GM18511 (cell line): ENCODE measurements around the gene KIAA0825.
A peak's percentile ranks its signal among the peaks of the same experiment; 100 is the strongest.

Experiments used
- ATAC-seq: cut with Tn5 transposase; IDR thresholded peaks from one replicate; pipeline ENCODE4 v1.9.1; 2021; ENCODE audit warnings: mild to moderate bottlenecking, moderate library complexity; ENCODE audit not compliant: unreplicated experiment

The KIAA0825 gene, protein sequence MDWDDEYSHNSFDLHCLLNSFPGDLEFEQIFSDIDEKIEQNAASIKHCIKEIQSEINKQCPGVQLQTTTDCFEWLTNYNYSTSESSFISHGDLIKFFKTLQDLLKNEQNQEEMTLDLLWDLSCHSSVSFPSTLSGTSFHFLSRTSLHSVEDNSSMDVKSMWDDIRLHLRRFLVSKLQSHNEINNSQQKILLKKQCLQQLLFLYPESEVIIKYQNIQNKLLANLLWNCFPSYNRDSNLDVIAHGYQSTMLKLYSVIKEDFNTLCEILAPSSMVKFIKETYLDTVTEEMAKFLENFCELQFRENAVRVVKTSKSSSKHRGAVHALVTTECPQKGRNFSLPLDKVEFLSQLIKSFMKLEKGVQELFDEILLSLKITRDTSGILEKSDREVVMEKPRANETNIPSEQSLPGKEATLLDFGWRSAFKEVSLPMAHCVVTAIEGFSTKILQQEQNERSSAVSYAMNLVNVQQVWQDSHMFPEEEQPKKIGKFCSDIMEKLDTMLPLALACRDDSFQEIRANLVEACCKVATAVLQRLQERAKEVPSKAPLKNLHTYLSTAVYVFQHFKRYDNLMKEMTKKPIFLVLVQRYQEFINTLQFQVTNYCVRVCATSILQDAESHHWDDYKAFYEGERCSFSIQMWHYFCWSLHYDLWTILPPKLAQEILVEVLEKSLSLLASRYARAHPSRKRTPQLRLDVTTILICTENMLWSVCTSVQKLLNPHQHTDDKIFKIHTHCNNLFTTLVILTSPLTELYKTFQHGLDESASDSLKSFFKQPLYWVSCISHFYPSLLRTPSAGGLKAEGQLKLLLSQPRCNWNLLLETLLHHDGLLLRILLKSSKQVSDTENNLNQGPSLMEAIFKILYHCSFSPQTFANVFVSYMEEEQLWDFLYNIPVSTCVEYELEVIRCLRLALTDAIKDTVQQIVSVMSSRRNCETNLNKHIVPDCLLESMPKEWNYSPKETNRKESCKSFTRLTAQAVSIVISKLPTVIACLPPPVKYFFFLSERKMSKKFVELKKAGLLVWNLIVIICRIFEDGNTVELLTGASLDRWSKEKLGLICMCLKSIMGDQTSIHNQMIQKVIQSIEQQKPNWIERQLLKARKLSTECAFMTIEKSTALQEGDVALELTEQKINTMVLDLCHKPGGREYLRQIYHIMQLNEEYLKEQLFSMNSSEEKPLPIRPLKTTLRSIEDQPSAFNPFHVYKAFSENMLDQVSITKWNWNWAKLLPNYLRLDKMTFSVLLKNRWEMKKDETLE (N-terminal part only)

DNA sequence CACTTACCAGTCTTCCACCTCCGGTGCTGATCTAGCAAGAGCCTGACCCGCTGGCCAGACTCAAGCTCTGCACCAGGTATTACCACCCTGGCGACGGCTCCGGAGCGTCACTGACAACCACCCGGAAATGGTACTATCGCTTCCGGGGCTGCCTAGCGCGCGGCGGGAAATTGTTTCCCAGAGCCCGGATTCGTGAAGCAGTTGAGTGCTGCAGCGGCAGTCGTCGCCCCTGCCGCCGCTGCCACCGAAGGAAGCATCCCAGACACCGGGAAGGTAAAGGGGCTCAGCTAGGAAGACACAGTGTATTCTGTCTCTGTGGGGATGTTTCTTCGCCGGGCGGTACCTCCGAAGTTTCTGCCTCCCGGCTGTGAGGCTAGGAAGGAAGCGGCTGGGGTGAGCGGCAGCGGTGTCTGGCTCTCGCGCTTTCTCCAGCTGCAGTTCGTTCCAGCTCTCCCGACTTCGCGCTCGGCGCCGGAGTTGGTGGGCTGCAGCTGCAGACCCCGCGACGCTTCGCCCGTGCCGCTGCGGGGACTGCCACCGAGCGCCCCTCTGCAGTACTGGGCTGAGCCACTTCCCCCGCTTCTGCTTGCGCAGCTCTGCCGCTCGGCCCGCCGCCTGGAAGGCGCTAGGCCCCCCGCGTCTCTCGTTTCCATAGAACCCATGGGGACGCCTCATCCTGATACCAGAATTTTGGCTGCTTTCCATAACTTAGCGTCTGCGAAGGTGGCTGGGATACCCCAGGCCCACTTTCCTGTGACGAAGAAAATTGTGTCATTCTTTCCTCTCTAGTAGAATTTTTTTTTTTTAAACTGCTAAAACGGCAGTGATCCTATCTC is at the start of gene KIAA0825, which contains the start of gene SLF1:
KIAA0825 (minus strand) TSS at position 112 of the 836 bp plus-strand sequence. CDS start 81,478 bp downstream, outside the sequence.
SLF1 (plus strand) TSS at position 177 of the 836 bp plus-strand sequence. CDS start 10,142 bp downstream, outside the sequence.
- ATAC-seq = peak; percentile 97

DNA sequence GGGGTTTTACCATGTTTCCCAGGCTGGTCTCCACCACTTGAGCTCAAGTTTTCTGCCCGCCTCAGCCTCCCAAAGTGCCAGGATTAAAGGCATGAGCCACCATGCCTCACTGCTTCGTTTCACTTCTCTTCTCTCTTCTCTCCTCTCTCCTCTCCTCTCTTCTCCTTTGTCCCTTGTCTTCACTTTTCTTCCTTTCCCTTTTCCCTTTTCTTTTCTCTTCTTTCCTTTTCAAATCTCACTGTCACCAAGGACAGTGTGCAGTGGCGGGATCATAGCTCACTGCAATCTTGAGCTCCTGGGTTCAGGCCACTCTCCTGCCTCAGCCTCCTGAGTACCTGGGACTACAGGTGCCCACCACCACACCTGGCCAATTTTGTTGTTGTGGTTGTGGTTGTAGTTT is 49.5 kb upstream of the KIAA0825 start:
- ATAC-seq = no peak

DNA sequence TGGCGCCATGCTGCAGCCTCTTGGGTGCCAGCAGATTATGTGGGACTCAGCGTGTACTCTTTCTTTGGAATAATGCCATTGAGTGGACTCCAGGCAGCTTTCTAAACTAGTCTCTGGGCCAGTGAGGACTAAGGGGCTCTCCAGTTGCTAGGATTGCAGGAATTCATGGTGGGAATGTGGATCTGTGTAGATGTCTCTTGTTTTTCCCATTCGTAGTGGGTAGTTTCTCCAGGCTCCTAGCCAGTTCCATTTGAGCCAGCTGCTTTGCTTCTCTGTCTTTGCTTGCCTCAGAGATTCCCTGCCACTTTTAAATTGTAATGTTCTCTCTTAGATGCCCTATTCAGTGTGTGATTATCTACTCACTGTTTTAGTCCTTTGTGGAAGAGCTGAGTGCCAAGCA is 42.7 kb upstream of the KIAA0825 start:
- ATAC-seq = no peak

DNA sequence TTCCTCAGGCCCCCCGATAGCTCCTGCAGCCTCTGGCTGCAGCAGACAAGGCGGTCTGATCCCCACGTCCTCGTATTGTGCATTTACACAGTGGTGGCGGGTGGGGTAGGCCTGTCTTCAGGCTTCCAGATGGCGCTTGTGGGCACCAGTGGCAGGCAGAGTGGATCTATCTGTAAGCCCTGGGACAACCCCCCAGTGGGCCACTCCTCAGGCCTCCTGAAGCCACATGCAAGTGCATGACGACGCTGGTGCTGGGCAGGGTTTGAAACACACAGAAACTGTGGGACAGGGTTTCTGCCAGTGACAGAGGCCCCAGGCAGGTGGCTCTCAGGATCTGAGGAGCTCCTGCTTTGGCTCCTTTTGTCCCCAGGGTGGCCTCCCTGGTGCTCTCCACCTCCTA is 42.1 kb upstream of the KIAA0825 start:
- no peak for ATAC-seq

DNA sequence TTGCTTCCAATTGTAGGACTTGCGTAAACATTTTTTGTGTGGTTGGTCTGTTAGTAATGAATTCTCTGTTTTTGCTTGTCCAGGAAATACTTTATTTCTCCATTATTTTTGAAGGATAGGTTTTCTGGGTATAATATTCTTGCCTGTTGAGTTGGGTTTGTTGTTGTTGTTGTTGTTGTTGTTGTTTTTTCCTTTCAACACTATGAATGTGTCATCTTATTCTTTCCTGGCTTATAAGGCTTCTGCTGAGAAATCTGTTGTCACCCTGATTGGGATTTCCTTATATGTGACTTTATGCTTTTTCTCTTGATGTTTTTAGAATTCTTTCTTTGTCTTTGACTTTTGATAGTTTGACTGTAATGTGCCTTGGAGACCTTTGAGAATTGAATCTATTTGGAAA is 39.9 kb upstream of the KIAA0825 start:
- ATAC-seq = no peak

DNA sequence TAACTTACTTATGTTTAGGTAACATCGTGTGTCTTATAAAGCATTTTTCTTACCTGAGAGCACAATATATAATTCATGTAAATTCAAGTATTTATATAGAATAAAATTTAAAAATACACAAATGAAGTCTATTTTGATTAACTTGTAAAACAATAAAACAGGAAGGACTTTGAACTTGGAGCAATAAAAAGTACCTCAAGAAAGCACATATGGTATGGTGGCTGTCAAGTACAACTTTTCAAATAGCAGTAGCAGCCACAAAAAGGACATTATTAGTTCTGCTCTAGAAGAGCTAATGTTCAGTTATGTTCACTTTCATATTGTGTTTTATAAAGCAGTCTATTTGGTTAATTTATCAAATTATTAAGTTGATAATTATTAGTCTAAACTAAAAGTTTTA is 31.5 kb upstream of the KIAA0825 start:
- no peak for ATAC-seq

DNA sequence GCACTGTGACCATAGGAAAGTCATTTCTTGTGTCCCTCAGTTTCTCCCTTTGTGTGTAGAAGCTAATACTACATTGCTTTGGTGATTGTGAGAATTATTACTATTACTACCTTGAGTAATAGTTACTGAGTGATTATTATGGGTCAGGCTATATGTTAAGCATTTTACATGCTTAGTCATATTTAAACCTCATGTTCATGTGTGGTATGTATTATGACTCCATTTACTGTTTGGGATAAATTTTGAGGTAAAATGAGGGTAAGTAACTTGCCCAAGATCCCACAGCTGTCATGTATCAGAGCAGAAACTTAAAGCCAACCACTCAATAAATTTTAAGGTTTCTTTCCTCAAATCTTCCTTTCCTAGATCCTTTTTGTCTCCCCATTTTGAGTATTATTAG is 28.4 kb upstream of the KIAA0825 start:
- ATAC-seq = no peak

DNA sequence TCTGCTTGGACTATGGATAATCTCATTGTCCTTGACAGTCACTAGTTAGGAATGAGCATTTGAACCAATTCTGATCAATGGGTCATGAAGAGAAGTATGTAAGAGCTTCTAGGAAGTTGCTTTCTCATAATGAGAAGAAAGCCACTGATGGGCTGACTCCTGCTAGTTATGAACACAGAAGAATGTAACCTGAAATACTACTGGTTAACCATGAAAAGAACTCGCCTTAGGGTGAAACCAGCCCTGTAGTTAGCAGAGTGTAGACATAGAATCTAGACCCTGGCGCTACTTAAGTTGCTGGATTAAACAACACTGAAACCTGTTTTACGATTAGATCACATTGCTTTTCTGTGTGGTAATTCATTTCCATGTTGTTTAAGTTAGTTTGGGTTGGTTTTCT is 26.6 kb upstream of the KIAA0825 start:
- no peak for ATAC-seq

DNA sequence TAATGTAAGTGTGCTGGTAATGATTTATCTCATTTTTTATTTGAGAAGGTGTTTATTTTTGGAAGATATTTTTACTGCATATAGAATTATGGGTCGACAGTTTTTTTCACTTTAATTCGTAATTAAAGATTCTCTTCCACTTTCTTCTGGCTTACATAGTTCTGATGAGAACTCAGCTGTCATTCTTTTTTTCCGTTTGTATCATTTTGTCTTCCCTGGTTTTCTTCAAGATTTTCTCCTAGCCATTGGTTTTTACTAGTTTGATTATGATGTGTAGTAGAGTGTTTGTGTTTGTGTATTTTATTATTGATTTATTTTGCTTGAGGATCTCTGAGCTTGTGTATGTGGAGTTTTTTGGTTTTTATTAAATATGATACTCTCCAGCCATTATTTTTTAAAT is 21.8 kb upstream of the KIAA0825 start:
- ATAC-seq = no peak

DNA sequence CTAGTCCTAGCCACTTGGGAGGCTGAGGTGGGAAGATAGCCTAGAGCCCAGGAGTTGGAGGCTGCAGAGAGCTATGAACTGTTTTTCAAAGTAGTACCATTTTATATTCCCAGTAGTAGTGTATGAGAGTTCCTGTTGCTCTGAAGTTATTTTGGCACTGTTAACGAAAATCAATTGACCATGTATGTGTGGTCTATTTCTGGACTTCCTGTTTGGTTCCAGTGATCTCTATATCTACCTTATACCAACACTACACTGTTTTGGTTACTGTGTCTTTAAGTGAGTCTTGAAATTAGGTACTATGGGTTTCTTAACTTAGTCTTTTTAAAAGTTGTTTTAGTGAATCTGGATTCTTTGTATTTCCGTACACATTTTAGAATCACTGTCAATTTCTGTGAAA is 13.6 kb upstream of the KIAA0825 start:
- peak; percentile 100 for ATAC-seq

DNA sequence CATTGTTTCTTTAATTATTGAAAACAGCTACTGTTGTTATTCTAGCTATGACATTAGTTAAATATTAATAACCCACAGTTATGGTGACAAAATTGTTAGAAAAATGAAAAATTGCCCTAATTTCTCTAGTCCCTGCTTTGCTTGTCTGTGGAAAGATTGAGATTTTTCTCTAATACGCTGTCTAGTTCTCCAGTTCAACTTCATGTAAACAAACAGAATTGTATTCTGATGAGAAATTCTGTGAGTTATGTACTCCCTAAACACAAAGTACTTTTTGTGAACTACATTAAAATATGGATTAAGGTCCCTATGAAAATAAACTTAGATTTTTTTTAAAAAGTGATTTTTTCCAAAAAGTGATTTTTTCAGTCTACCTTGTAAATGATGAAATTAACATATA is 8.8 kb upstream of the KIAA0825 start:
- ATAC-seq = no peak

DNA sequence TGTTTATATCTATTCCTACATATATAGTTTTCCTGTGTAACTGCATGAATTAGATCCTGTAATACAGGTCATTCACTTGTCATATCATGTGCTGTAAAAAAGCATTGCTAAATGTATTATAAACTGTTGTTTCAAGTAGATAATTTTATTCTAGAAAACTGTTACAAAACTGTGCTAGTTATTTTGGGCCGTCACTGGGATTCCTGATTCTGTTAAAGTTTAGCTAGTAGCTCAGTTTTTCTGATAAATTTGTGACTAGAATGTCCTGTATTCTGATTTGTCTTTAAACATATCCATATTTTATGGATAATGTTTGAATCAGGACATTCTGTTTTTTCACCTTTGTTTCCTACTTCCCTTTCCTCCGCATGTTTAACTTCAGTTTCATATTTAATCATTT is 5.5 kb upstream of the KIAA0825 start:
- no peak for ATAC-seq

DNA sequence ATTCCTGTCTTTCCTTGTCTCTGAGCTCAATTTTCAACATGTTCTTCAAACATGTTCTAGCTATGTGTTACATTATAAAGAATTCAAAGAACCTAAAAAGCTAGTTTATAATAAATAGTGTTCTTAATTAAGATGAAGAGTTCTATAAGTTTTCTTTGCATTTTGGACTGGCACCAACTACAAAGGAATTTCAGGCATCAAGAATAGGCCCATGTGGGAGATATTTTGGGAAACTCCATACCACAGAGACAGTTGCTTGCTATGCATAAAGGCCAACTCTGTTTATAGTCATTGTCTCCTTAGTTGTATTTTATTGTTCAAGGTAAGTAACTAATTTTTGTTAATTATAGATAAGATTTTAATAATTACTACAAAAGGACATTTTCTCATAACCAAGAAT is 4.6 kb upstream of the KIAA0825 start:
- ATAC-seq = no peak

DNA sequence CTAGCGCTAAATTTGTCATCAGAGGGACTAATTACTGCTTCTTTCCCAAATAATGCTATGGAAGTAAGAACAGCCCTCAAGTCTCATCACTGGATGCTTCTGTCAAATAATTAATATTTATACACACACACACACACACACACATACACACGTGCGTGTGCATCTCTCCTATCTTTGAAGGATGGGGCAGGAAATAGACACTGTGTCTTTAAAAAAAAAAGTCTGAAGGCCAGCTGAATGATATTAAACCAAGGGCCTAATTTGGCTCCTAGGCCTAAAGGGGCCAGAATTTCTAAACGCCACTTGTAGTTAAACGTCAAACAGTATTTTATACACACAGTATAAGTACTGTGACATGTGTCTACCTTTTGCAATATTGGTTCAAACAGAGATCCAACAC is 3.4 kb upstream of the KIAA0825 start:
- no peak for ATAC-seq

DNA sequence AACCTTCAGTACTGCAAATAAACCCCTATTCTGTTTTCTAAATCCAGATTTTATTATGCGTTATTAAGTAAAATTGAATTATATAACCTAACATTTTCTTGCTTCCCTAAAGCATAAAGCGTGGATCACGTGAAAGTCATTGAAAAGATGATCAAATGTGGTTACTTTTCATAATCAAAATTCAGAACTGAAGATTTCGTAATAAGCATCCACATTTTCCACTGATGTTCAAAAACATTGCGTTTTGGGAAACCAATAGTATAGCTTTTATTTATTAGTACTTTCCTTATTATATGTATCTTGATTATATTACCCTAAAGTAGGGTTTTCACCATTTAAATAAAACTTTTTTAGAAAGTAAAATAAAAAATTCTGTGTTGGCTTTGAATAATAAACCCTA is 1.9 kb upstream of the KIAA0825 start:
- no peak for ATAC-seq

DNA sequence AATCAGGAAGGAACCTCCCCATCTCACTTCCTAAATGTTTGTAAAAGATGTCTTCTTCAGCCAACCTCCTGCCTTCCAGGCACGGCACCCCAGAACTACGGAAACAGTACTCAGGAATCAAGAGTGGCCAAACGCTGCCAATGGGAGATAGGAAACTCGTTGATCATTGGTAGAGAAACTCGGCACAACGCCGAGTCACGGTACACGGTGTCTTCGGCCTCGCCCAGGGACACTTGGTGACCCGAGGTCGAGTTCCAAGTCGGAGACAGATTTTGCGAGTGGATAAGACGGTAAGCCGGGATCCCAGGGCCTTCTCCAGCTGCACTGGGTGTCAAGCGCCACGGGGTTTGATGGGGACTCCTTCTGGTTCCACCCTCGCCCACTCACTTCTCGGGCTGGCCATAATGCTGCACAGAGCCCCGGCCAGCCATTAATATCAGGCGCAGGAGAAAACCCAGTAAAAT is 343 bp downstream of the KIAA0825 start:
- peak; percentile 40 for ATAC-seq

DNA sequence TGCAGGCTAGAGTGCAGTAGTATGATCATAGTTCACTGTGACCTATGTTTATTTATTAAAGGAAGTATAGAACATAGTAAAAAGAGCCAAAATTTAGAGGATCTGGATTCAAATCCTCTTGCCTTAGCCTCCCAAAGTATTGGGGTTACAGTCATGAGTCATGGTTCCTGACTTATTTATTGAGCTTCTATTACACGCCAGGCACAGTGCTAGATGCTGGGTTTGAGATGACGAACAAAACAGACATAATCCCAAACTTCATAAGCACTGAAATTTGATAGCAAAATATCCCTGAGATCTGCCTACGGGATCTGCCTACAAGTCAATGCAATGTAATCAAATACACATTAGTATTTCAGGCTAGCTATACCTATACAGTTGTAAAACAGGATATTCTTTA is 2.5 kb downstream of the KIAA0825 start:
- no peak for ATAC-seq

DNA sequence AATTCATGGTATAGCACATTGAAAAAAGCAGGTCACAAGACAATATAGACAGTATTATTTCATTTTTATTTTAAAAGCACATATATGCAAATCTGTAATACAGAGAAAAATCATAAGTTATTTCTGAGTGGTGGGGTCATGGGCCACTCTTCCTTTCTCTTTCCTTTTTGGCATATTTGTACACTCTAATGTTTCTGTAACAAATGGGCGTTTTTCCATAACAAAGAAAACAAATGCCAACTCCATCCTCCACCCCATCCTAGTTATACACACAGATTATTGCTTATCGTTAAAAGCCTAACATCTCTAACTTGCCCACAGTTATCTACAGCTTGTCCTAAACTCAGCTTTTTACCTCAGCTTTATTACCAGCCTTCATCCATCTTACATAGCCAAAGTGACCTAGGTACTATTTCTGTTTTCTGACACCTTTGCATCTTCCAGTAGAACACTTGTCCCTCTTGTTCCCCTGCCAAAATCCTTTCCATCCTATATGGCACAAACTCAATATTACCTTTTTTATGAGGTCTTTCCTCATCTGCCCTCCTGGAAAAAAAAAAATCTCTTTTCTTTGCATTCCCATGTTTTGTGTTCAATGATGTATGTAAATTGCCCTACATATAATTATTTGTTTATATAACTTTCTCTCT is 4.1 kb downstream of the KIAA0825 start:
- ATAC-seq = no peak

DNA sequence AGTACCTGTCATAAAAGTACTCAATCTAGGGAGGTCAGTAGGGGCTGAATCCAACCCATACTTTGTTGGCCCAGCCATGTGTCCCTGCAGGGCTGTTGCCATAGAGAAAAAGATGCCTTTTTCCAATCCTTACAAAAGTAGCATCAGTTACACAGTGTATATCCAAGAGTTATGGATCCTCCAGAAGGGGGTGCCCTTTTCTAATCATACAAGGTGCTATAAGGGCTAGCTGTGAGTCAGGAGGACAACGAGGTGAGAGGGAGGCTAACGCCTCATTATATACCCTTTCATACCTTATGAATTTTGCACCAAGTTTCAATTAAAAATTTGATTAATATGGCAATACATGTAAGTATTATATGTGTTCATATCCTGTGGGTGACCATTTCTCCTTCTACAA is 4.8 kb downstream of the KIAA0825 start:
- no peak for ATAC-seq
